Fibroblast of peridontal ligament (primary cell): ENCODE results near the gene VPS36.
"Not testable (repeated sequence)": the region's sequence is repeated elsewhere in the genome, so short reads cannot be mapped to it uniquely, and the experiment has no call there.

ENCODE experiments used
- DNase-seq: peaks from one replicate; pipeline ENCODE4 v3.0.0-alpha.2; 2010; ENCODE audit errors: extremely low read depth

The VPS36 gene

DNA sequence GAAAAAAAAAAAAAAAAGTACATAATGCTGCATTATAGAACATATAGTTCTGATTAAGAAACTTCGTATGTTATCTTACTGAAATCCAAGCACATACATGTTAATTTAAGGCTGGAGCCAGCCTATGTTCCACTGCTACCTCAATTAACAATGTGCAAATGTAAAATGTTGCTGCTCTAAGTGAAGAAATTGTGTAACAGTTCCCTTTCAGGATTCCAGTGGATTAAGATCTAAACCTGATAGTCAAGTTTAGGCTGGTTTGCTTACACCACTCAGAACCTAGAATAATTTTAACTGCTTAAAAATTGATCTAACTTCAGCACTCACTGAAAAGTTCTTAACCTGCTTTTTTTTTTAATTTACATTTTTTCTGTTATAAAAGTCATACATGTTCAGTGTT is 4.2 kb downstream of the VPS36 start:
- no peak for DNase-seq

DNA sequence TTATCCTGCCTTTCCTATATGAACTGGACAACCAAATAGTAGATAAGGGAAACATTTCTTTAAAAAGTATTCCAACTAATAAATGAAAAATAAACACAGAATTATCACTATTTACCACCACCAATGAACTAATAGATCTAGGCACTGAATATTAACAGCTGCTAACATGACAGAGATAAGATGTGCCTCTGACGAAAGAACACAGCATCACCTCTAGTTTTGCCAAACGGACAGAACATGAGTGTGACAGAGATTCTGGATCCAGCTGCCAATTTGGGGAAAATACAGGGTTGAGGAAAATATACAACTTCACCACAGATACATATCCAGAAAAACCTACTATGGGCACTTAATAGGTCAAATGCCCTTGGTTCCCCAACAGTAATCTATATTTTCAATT is 18.0 kb downstream of the VPS36 start:
- no peak for DNase-seq

DNA sequence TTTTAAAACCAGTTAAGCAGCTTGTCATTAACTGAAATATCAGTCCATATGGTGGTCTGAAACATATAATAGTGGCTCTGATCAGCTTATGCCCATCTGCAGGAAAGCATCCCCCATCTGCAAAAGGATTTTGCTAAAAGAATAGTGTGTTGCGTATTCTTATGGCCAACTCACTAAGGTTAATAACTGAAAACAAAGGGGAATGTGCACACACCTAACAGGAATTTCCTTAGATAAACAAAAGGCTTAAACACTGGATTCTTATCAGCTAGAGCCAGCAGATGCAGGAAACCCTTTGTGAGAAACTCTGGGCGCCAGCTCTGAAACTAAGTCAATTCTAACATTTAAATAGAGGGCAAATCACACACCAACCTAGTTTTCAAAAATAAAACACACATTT is 22.1 kb downstream of the VPS36 start:
- no peak for DNase-seq

DNA sequence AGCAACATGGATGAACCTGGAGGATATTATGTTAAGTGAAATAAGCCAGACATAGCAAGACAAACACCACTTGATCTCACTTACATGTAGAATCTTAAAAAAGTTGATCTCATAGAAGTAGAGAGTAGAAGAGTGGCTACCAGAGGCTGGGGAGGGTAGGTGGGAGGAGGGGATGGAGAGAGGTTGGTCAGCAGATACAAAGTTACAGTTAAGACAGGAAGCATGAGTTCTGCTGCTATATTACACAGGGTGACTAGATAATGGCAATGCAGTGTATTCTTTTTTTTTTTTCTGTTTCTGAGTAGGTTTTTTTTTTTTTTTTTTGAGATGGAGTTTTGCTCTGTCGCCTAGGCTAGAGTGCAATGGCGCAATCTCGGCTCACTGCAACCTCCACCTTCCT is 29.2 kb downstream of the VPS36 start:
- DNase-seq, result no peak

GRCh38 chr13:52419080-52419479 is 31.4 kb downstream of the VPS36 start:
- DNase-seq, result no peak

- peak; percentile 81 for DNase-seq
Measured at GRCh38 chr13:52414963-52415362, 35.5 kb downstream of the VPS36 start.

DNA sequence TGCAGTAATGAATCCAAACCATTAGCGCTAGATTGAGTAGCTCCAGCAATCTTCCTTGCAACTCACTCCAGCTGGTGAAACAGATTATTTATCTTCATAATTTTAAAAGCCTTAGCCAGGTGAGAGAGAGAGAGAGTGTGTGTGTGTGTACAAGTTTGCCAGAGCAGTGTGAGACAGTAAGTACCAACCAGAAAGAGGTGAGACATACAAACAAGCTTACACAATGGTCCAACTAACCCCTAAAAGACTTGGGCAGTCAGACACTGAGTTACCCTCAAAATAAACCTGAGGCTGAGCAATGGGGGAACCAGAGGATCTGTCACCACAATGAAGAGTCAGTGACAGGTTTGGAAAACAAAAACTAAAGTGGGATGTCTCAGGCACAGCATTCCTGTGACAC is 36.4 kb downstream of the VPS36 start:
- DNase-seq, result no peak

- DNase-seq, result no peak
Measured at GRCh38 chr13:52412128-52412527, 38.3 kb downstream of the VPS36 start.

DNA sequence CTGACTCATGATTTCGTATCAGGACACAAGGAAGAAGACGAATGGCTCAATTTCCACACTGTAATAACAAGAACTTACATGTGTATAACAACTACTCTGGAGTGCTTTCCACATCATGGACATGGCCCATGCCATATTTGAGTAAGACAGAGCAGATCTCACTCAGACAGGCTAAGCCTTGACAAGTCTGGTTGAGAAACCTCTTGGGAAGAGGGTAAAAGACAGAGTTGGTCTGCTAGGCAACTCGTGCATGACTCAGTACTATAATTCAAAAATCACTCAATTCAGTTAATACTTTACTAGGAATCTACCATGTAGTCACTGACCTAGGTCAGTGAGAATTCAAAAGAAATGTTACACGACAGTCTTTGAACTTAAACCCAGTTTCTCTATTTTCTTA is 38.8 kb downstream of the VPS36 start:
- DNase-seq, result peak; percentile 81

- not testable (repeated sequence) for DNase-seq
Measured at GRCh38 chr13:52408071-52408658, 42.3 kb downstream of the VPS36 start.

- not testable (repeated sequence) for DNase-seq
Measured at GRCh38 chr13:52407436-52407835, 43.0 kb downstream of the VPS36 start.

DNA sequence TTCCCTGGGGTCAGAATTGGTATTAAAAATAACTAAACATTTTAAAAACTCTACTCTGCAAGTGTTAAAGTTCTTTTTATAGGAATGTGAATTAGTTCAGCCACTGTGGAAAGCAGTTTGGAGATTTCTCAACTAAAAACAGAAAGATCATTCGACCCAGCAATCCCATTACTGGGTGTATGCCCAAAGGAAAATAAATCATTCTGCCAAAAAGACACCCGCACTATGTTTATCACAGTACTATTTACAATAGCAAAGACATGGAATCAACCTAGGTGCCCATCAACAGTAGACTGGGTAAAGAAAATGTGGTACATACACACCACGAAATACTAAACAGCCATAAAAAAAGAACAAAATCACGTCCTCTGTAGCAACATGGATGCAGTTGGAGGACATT is 43.8 kb downstream of the VPS36 start:
- DNase-seq, result peak; percentile 15

DNA sequence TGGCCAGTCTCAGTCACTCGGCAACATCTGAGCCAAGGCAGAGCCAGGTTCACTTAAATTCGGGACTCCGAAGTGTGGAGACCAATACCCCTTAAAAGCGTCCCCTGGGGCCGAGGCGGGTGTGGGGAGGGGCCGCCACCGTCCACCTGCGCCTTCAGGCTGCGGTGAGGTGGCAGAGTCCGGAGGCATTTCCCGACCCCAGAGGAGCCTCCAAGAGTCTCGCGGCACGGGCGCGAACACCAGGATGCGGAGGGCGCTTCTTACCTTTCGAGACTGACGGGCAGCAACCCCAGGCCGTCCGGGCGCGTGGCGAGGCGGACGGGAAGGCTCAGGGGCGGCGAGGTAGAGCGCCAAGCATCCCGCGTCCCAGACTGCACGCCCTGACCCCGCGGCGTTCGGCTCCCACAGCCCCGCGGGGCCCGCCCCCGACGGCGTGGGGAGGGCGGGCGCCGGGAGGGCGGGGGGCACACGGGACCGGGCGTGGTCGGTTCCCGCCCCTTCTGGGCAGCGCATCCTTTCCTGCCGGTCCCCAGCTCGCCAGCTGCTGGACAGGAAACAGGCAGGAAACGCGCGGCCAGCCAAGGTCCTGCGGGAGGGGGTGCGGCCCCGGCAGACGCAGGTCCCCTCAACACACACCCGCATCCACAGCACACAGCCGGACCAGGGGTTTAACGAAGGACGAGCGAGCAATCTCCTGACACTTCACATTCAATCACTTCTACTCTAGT is 44.5 kb downstream of the VPS36 start, which contains the start of gene THSD1:
Gene THSD1, minus strand, starts transcription at position 406 of the 728 bp plus-strand sequence. CDS start 3,572 bp downstream, outside the sequence.
- peak; percentile 30 for DNase-seq

DNA sequence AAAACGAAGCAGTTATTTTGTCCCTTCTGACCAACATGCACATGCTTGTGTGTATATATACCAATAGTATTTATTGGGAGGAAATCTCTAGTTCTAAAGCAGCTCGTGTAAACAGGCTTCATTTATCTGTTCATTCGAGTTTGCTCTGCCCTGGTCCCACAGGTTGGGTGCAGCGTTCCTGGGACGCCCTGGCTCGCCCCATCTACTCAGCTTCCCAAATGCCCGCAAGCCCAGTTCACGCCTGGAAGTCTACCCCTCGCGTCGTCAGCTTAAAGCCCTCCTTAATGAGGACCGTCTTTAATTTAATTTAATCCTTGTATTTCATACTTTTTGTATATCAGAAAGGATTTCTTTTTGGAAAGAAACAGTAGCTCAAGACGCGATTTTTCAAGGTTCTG is 45.1 kb downstream of the VPS36 start:
- DNase-seq, result no peak

DNA sequence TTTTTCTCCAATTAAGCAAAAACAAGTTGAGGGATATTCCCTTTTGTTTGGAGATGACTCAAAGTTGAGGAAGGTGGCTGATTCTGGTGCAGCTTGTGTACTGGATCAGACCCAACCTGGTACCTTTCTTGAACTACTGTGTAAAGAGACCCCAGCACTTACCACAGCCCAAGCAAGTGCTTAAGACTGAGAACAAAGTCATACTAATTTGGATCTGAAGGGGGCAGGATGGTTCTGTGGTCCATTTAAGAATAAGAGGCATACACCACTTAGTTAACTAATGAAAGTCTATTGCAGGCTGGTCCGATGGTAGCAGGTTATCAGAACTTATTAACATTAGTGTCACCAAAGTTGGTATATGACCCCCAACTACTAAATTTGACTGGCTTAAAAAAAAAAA is 50.7 kb downstream of the VPS36 start:
- peak; percentile 30 for DNase-seq

DNA sequence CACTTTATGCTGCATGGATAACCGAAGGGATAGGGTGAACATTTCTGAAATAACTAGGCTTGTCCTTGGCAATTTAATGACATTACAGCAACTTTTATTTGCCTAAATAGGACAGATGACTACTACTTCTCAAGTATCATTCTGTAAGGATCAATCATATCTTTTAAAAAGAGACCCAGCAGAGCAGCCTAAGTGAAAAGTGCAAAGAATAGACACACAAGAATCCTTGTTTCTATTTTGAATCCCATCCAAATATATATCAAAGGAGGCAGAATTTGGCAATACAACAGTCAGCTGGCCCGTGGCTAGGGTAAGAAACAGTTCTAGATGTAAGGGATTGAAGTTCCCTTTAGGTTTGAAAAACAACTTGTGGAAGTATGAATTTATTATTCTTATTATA is 51.4 kb downstream of the VPS36 start:
- no peak for DNase-seq

- DNase-seq, result no peak
Measured at GRCh38 chr13:52395704-52396103, 54.7 kb downstream of the VPS36 start.

- DNase-seq, result no peak
Measured at GRCh38 chr13:52394586-52394985, 55.8 kb downstream of the VPS36 start.

- DNase-seq, result no peak
Measured at GRCh38 chr13:52393572-52394357, 56.7 kb downstream of the VPS36 start.

DNA sequence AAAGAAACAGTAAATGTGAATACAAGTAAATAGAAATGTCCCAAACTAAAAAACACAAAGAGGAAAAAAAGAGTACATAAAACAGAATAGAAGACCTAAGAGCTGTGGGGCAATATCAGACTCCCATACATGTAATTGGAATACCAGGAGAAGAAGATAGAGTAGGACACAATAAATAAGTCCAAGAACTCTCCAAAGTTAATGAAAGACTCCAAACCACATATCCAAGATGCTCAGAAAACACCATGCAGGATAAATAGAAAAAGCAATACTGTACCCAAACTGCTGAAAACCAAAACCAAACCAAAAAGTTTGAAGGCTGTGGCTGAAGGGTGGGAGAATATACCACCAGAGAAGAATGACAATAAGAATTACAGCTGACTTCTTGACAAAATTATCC is 62.7 kb downstream of the VPS36 start:
- DNase-seq, result no peak

DNA sequence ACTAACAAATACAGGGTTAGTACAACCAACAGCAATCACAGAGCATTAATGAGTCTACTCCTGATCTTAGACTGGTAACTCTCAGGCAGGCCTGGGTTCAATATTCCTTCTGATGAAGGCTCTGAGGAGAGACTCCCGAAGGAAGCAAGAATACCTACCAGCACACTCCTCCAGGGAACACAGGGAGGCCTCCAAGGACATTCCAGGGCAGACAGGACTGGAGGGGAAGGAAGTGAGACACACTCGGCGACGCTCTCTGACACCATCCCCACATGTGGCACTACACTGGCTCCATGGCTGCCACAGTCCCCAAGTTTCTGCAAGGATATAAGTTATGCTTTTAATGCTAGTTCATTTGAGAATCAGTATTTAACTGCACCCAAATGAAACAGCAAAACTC is 64.6 kb downstream of the VPS36 start:
- DNase-seq, result no peak

- DNase-seq, result no peak
Measured at GRCh38 chr13:52383366-52383765, 67.1 kb downstream of the VPS36 start.

DNA sequence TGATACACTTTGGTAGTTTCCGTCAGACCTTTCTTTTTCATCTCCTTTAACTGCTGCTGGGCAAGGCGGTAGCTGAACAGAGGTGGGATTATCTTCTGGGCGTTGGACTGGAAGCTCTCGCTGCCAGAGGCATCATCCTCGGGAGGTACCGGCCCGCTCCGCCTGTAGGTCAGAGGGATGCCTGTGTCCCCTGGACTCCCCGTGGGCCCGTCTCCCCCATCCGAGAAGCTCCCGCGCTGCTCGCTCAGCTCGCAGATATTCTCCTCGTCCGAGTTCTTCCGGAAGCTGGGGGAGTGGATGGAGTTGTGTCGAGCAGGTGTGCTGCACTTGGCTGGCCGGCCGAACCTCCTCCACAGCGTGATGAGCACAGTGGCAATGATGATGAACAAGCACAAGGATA is 72.1 kb downstream of the VPS36 start:
- DNase-seq, result no peak
